Ovary (tissue), 3 donors: ENCODE data around the gene DTHD1.

Source experiments
- CTCF ChIP-seq, 3 donors: fragments of 450-650 bp in 2 of 3; fragments of 200-600 bp in 1 of 3; IDR thresholded peaks; one replicate each; pipeline versions ENCODE4 v1.5.1 to v1.8.0; 2016 to 2022; ENCODE audit warnings: antibody characterized with exemption in 3 of 3, mild to moderate bottlenecking in 1 of 3
- EP300 ChIP-seq: sonication (generic); formaldehyde crosslinking; IDR thresholded peaks from one replicate; pipeline ENCODE4 v1.6.1; 2017; ENCODE audit warnings: antibody characterized with exemption
- donor health status: DM: no; HTN: no; CAD: no.

GRCh38 chr4:36363024-36363423 lies 81.6 kb downstream of the DTHD1 start:
- TF ChIP-seq EP300, result no peak
- no peak for TF ChIP-seq CTCF (IDR thresholded peaks at IDR 0.05)
